ENCODE data around the gene IFRD1. TPM values are rescaled to one million over a fixed set of nuclear protein-coding genes. Genes with fewer than 3 reads are reported as not detected.

Gene IFRD1
- total RNA-seq, 4 donors from 2014 or later: 29.6 to 37.3 (median 32.1) TPM

DNA sequence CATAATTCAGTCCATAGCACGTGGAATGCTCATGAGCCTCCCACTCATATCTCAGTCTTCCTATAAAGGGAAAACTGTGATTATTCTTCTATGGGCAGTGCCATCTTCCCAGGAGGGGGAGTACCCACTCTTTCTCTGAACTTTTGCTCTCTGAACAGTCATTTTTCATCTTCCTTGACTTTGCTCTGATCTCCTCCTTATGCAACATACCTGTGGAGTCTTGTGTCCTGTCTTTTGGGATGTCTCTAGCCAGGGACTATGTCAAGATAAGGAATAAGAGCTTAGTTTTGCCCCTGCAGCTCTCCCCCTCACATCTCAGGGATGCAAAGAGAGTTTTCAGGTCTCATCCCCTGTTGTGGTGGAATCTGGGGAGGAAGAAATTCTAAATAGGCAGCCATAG lies 58.1 kb downstream of the IFRD1 start:
- TF ChIP-seq, protein P1, sequence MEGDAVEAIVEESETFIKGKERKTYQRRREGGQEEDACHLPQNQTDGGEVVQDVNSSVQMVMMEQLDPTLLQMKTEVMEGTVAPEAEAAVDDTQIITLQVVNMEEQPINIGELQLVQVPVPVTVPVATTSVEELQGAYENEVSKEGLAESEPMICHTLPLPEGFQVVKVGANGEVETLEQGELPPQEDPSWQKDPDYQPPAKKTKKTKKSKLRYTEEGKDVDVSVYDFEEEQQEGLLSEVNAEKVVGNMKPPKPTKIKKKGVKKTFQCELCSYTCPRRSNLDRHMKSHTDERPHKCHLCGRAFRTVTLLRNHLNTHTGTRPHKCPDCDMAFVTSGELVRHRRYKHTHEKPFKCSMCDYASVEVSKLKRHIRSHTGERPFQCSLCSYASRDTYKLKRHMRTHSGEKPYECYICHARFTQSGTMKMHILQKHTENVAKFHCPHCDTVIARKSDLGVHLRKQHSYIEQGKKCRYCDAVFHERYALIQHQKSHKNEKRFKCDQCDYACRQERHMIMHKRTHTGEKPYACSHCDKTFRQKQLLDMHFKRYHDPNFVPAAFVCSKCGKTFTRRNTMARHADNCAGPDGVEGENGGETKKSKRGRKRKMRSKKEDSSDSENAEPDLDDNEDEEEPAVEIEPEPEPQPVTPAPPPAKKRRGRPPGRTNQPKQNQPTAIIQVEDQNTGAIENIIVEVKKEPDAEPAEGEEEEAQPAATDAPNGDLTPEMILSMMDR (IDR thresholded peaks at IDR 0.05): no peak
- TF ChIP-seq POLR2A (IDR thresholded peaks at IDR 0.05): no peak
- 96% methylated on average over 1 of the region's 1 CpG for WGBS, 2 donors
- DNase-seq (ENCODE audit: low spot score in 2 of 2): no peak
- no peak overlapping the region for H3K4me3 ChIP-seq (ENCODE audit: low read depth, poor library complexity, severe bottlenecking)
- intact Hi-C loops (cut with DNase I; ENCODE audit: low total_unique reads): no loop called here

DNA sequence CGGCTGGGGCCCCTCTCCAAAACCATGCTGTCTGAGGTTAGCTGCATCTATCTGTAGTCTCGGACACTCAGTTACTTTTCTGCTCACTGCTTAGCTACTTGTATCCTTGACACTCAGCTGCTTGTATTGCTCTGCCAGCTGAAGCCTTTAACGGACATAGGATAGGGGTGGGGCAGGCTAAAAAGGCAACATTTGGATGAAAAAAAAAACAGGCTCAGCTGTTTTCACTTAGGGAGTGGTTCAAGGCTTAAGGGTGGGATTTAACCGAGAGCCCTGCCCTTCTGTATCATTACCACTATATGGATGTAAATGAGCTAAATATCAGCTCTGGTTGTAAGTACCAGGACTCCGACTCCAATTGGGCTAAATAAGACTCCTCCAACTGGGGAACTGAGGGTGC lies 59.1 kb downstream of the IFRD1 start:
- WGBS, 2 donors: 71 to 76% methylated on average over 5 of the region's 5 CpGs
- H3K4me3 ChIP-seq (ENCODE audit: low read depth, poor library complexity, severe bottlenecking): no peak overlapping the region
- TF ChIP-seq POLR2A (IDR thresholded peaks at IDR 0.05): no peak
- TF ChIP-seq, protein P1 (IDR thresholded peaks at IDR 0.05): no peak
- intact Hi-C loops (cut with DNase I; ENCODE audit: low total_unique reads): no loop called here
- DNase-seq (ENCODE audit: low spot score in 2 of 2): no peak

DNA sequence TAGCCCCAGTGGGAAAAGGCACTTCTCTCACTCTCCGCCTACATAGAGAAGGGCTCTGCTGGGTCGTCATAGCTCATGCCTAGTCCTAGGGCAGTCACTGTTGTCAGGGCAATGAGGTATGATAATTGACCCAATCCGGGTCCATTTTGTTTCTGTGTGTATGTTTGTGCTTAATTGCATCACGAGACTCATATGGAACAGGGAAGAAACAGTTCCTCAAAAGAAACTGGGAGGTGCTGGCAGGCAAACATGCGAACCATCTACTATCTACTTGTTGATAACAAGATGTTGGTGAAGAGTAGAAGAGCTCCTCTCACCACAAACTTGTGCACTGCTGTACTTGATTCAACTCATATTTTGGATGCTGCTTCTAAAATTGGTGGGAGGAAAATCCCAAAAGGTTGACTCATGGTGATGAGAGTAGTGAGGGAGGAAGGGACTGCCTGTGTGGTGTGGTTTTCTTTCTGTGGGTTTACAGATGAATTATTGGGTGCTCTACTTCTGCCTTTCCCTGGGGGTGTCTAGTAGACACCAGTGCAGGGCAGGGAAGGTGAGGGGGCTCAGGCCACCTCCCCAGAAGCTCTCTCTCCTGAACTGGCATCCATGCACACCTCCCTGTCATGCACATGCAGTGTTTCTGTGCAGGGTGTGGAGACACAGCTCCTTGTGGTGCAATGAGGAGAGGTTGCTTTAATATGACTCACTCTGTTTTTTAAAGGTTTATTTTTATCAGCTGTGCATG lies 59.9 kb downstream of the IFRD1 start:
- DNase-seq (ENCODE audit: low spot score in 2 of 2): no peak
- 63 to 72% methylated on average over 5 of the region's 5 CpGs for WGBS, 2 donors
- intact Hi-C loops (cut with DNase I; ENCODE audit: low total_unique reads): no loop called here
- no peak overlapping the region for H3K4me3 ChIP-seq (ENCODE audit: low read depth, poor library complexity, severe bottlenecking)
- no peak for TF ChIP-seq POLR2A (IDR thresholded peaks at IDR 0.05)
- TF ChIP-seq, protein P1 (IDR thresholded peaks at IDR 0.05): no peak

DNA sequence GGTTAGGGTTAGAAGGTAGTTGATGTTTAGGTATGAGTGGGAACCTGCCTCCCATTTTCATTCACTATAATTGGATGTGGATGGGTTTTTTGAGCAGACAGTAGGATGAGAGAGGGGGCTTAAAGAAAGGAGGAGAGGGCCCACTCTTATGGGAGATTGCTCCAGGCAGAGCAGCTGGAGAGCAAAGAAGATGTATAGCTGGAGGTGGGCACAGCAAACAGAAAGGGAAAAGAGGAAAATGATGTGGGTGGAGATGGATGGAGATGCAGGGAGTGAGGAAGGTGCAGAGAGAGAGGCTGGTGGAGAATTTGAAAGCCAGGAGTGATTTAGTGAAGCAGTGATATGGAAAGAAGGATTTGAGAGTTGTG lies 60.5 kb downstream of the IFRD1 start:
- intact Hi-C loops (cut with DNase I; ENCODE audit: low total_unique reads): no loop called here
- H3K4me3 ChIP-seq (ENCODE audit: low read depth, poor library complexity, severe bottlenecking): no peak overlapping the region
- TF ChIP-seq, protein P1 (IDR thresholded peaks at IDR 0.05): no peak
- no peak for TF ChIP-seq POLR2A (IDR thresholded peaks at IDR 0.05)
- no peak for DNase-seq (ENCODE audit: low spot score in 2 of 2)

DNA sequence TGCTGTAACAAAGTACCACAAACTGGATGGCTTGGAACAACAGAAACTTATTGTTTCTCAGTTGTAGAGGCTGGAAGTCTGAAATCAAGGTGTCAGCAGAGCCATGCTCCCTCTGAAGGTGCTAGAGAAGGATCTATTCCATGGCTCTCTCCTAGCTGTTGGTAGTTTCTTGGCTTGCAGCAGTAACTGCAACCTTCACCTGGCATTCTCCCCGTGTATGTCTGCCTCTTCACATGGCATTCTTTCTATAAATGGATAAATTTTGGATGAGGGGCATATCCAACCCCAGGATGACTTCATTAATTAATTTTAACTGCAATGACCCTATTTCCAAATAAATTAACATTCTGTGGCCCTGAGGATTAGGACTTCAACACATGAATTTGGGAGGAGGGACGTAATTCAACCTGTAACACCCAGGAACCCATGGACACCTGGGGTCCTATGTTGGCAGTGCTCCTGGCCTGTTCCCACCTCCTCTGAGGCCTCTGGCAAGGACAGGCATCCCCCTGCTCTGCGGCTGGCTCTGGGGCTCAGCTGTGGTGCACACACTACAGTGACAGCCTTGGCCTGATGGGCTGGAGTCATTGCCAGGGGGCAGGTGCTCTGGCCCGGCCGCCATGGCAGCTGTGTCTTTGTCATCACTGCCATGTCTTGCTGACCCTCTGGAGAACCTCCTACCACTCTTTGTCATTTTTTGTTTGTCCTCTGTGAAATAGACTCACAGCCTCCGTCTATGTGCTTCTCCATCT lies 61.4 kb downstream of the IFRD1 start:
- H3K4me3 ChIP-seq (ENCODE audit: low read depth, poor library complexity, severe bottlenecking): no peak overlapping the region
- no peak for DNase-seq (ENCODE audit: low spot score in 2 of 2)
- 88 to 94% methylated on average over 6 of the region's 6 CpGs for WGBS, 2 donors
- TF ChIP-seq, protein P1 (IDR thresholded peaks at IDR 0.05): no peak
- TF ChIP-seq POLR2A (IDR thresholded peaks at IDR 0.05): no peak
- intact Hi-C loops (cut with DNase I; ENCODE audit: low total_unique reads): no loop called here
